Neural cell (in vitro differentiated cells): Measurements from ENCODE around the gene CXorf65. TPM values are rescaled to one million over a fixed set of nuclear protein-coding genes. Genes with fewer than 3 reads are reported as not detected.

Experiments
- polyA plus RNA-seq: library from polyadenylated mRNA; depleted of rRNA; stranded (reverse); fragments of >200 nt; gene quantifications from 2 replicates; pipeline ENCODE4 v1.2.3, GENCODE V29; 2014
- small RNA-seq, 3 experiments: library from RNA; depleted of rRNA; stranded (forward); fragments of <200 nt; gene quantifications; one replicate each; pipeline ENCODE3, GENCODE V24; 2012

Gene CXorf65
- polyA plus RNA-seq, 1 donor from 2014 or later: not detected

Small RNAs within 50 kb of the gene (small RNA-seq; reads per million reads assigned to genes)
- gene CXorf65: 0 reads per million in 3 experiments

Other genes with a start within 250 kb of the CXorf65 start
- gene TEX11, start 198.0 kb downstream of the CXorf65 start, polyA plus RNA-seq: not detected in 2 replicates
- 1.5 and 2.2 TPM in 2 replicates for gene SLC7A3, start 175.6 kb downstream of the CXorf65 start, polyA plus RNA-seq
- 71.2 and 91.9 TPM in 2 replicates for gene SNX12, start 38.4 kb downstream of the CXorf65 start, polyA plus RNA-seq
- 1.9 and 3.1 TPM in 2 replicates for gene FOXO4, start 10.9 kb downstream of the CXorf65 start, polyA plus RNA-seq
- gene IL2RG, start 4.8 kb upstream of the CXorf65 start, polyA plus RNA-seq: not detected in 2 replicates
- gene MED12, start 11.9 kb upstream of the CXorf65 start, polyA plus RNA-seq: 5.6 and 28.2 TPM in 2 replicates
- gene NLGN3, start 38.1 kb upstream of the CXorf65 start, polyA plus RNA-seq: 11.7 and 20.0 TPM in 2 replicates
- gene GJB1, start 116.5 kb upstream of the CXorf65 start, polyA plus RNA-seq: 0.18 TPM in 1 of 2 replicates, not detected in the other
- gene ZMYM3, start 147.4 kb upstream of the CXorf65 start, polyA plus RNA-seq: 32.8 and 37.2 TPM in 2 replicates
- gene NONO, start 176.9 kb upstream of the CXorf65 start, polyA plus RNA-seq: 436 and 444 TPM in 2 replicates
- gene ITGB1BP2, start 195.0 kb upstream of the CXorf65 start, polyA plus RNA-seq: 2.8 and 5.4 TPM in 2 replicates